ENCODE data around the gene OMG. TPM values are rescaled to one million over a fixed set of nuclear protein-coding genes. Genes with fewer than 3 reads are reported as not detected.

The OMG gene
- total and polyA plus RNA-seq, 2 donors (not counting 3 experiments of a cell fraction or from before 2014, with no cell fraction given), result 0.86 TPM; not detected in 1

DNA sequence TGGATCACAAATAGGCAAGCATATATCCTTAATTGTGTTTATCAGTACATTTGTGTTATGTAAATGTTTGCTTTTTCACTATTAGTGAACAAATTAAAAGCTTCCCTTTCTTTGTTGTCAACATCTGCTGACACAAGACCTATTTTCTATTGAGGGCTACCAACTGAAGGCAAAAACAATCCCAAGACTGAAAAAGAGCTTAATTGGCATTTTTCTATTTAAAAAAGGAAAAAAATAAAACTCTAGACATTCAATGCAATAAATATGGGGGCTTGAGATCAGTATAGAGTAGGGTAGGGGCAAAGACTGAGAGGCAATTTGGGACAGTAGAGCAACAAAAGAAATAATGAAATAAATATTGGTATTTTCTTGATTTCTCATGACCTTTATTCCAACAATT, 24.2 kb downstream of the OMG start:
- no peak for TF ChIP-seq JUN (IDR thresholded peaks at IDR 0.05; ENCODE audit: borderline replicate concordance, insufficient read depth, insufficient read length, low read depth)
- no peak for TF ChIP-seq POLR2AphosphoS5 (IDR thresholded peaks at IDR 0.05; ENCODE audit: insufficient read depth, low read depth, low read length)
- TF ChIP-seq, protein P1, sequence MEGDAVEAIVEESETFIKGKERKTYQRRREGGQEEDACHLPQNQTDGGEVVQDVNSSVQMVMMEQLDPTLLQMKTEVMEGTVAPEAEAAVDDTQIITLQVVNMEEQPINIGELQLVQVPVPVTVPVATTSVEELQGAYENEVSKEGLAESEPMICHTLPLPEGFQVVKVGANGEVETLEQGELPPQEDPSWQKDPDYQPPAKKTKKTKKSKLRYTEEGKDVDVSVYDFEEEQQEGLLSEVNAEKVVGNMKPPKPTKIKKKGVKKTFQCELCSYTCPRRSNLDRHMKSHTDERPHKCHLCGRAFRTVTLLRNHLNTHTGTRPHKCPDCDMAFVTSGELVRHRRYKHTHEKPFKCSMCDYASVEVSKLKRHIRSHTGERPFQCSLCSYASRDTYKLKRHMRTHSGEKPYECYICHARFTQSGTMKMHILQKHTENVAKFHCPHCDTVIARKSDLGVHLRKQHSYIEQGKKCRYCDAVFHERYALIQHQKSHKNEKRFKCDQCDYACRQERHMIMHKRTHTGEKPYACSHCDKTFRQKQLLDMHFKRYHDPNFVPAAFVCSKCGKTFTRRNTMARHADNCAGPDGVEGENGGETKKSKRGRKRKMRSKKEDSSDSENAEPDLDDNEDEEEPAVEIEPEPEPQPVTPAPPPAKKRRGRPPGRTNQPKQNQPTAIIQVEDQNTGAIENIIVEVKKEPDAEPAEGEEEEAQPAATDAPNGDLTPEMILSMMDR (IDR thresholded peaks at IDR 0.05; ENCODE audit: extremely low read depth in 1 of 2, insufficient read depth in 1 of 2, low read depth in 1 of 2, low read length in 2 of 2), result no peak
- TF ChIP-seq FOS (IDR thresholded peaks at IDR 0.05; ENCODE audit: borderline replicate concordance, insufficient read depth, low read length), result no peak
- H3K36me3 ChIP-seq (ENCODE audit: control insufficient read depth in 2 of 2, extremely low read depth in 1 of 2, insufficient read depth in 2 of 2, low read length in 2 of 2), result peaks cover 4% of the 10 kb centered on the region in 2 experiments
- no peaks in the 10 kb centered on the region for H3K27me3 ChIP-seq (ENCODE audit: control insufficient read depth in 2 of 2, insufficient read depth in 2 of 2, low read length in 2 of 2)
- BruUV-seq (replicated peaks), result no TSS peak
- FAIRE-seq, result no peak
- H3K9me1 ChIP-seq (replicated peaks; ENCODE audit: control insufficient read depth, extremely low read depth, insufficient read depth, low read length), result no peaks in the 10 kb centered on the region
- no peak overlapping the region for H2AFZ ChIP-seq (ENCODE audit: low read depth, low read length)
- H3K4me1 ChIP-seq (ENCODE audit: control insufficient read depth, extremely low read depth, insufficient read depth, low read length), result peaks cover 21% of the 10 kb centered on the region
- dilution Hi-C loops (cut with MboI; ENCODE audit: extremely low pct_ligation_motif_present, low sequenced_read_pairs), result no loop called here
- no peaks in the 10 kb centered on the region for H3K79me2 ChIP-seq (ENCODE audit: control insufficient read depth, insufficient read depth, low read length)
- H3K4me2 ChIP-seq (ENCODE audit: insufficient read depth, low read length), result no peak overlapping the region
- H3K9me3 ChIP-seq (replicated peaks; ENCODE audit: control insufficient read depth, insufficient read depth, low read length), result no peaks in the 10 kb centered on the region
- no peak for DNase-seq (ENCODE audit: low read depth, low spot score)
- CTCF ChIA-PET, result no interaction called here
- H3K4me3 ChIP-seq (replicated peaks in 1 of 3; ENCODE audit: insufficient read depth in 1 of 3, low read depth in 1 of 3, low read length in 3 of 3), result no peak overlapping the region
- intact Hi-C loops (cut with micrococcal nuclease), result no loop called here
- no peak overlapping the region for H3K27ac ChIP-seq (ENCODE audit: insufficient read depth, low read depth, low read length)
- POLR2A ChIA-PET, result no interaction called here
- no peak overlapping the region for H3K9ac ChIP-seq (replicated peaks; ENCODE audit: extremely low read depth, insufficient read depth, low read length)
- H4K20me1 ChIP-seq (replicated peaks; ENCODE audit: control insufficient read depth, extremely low read depth, insufficient read depth, low read length), result no peaks in the 10 kb centered on the region

DNA sequence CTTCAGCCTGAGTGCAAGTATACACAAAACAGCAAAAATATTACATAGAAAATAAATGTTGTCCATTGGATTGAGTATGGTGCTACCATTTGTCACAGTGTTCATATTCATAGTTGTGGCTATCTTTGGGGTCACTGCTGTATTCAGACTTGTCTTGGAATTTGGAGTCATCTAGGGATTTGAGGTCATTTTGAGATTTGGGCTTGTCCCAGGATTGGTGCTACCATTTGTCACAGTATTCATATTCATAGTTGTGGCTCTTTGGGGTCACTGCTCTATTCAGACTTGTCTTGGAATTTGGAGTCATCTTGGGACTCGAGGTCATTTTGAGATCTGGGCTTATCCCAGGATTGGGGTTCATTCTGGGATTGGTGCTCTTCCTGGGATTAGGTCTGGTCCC, 24.8 kb downstream of the OMG start:
- POLR2A ChIA-PET, result no interaction called here
- Histone ChIP-seq H3K27me3 (ENCODE audit: control insufficient read depth in 2 of 2, insufficient read depth in 2 of 2, low read length in 2 of 2) (no peaks in the 10 kb centered on the region), H2AFZ (ENCODE audit: low read depth, low read length) (no peak overlapping the region), H3K4me2 (ENCODE audit: insufficient read depth, low read length) (no peak overlapping the region), H3K4me1 (ENCODE audit: control insufficient read depth, extremely low read depth, insufficient read depth, low read length) (peaks cover 21% of the 10 kb centered on the region), H3K79me2 (ENCODE audit: control insufficient read depth, insufficient read depth, low read length) (no peaks in the 10 kb centered on the region), H3K4me3 (replicated peaks in 1 of 3; ENCODE audit: insufficient read depth in 1 of 3, low read depth in 1 of 3, low read length in 3 of 3) (no peak overlapping the region), H3K9me3 (replicated peaks; ENCODE audit: control insufficient read depth, insufficient read depth, low read length) (no peaks in the 10 kb centered on the region), H3K9ac (replicated peaks; ENCODE audit: extremely low read depth, insufficient read depth, low read length) (no peak overlapping the region), H3K27ac (ENCODE audit: insufficient read depth, low read depth, low read length) (no peak overlapping the region), H3K9me1 (replicated peaks; ENCODE audit: control insufficient read depth, extremely low read depth, insufficient read depth, low read length) (no peaks in the 10 kb centered on the region), H4K20me1 (replicated peaks; ENCODE audit: control insufficient read depth, extremely low read depth, insufficient read depth, low read length) (no peaks in the 10 kb centered on the region), H3K36me3 (ENCODE audit: control insufficient read depth in 2 of 2, extremely low read depth in 1 of 2, insufficient read depth in 2 of 2, low read length in 2 of 2) (peaks cover under 1 to 4% of the 10 kb centered on the region in 2 experiments)
- CTCF ChIA-PET, result no interaction called here
- no TSS peak for BruUV-seq (replicated peaks)
- dilution Hi-C loops (cut with MboI; ENCODE audit: extremely low pct_ligation_motif_present, low sequenced_read_pairs) (no loop called here), intact Hi-C loops (cut with micrococcal nuclease) (no loop called here)
- DNase-seq (ENCODE audit: low read depth, low spot score) (no peak), FAIRE-seq (no peak)
- TF ChIP-seq EZH2 (IDR thresholded peaks at IDR 0.05; ENCODE audit: borderline replicate concordance, low read depth, low read length, severe bottlenecking) (no peak), JUN (IDR thresholded peaks at IDR 0.05; ENCODE audit: borderline replicate concordance, insufficient read depth, insufficient read length, low read depth) (no peak), FOS (IDR thresholded peaks at IDR 0.05; ENCODE audit: borderline replicate concordance, insufficient read depth, low read length) (no peak), GATA2 (IDR thresholded peaks at IDR 0.05; ENCODE audit: insufficient read depth, insufficient read length, low read depth, low read length) (no peak)
- TF ChIP-seq, protein P1 (IDR thresholded peaks at IDR 0.05; ENCODE audit: extremely low read depth in 1 of 2, insufficient read depth in 1 of 2, low read depth in 1 of 2, low read length in 2 of 2), result no peak
